CD4-positive, alpha-beta T cell (primary cell): ENCODE measurements around the gene ZNF827. TPM values are rescaled to one million over a fixed set of nuclear protein-coding genes. Genes with fewer than 3 reads are reported as not detected.

ENCODE experiments used
- ATAC-seq: fragments of 200-7000 bp; cut with Tn5 transposase; one replicate; pipeline ENCODE4 v1.10.0; 2022; ENCODE audit warnings: mild to moderate bottlenecking; ENCODE audit not compliant: poor library complexity
- CTCF ChIA-PET: fragments of 350-600 bp; sonication (Branson Sonifier 250); formaldehyde crosslinking; loops from one replicate; lab custom pipeline; 2021; ENCODE audit warnings: antibody characterized with exemption, inconsistent platforms; lab: Charles Lee
- POLR2A ChIA-PET: fragments of 350-600 bp; sonication (Branson Sonifier 250); formaldehyde crosslinking; loops from one replicate; lab custom pipeline; 2021; ENCODE audit warnings: antibody characterized with exemption, inconsistent platforms; lab: Charles Lee
- DNase-seq, 14 experiments: peaks; one replicate each; pipeline ENCODE4 v3.0.0-alpha.2; 2013 to 2020; ENCODE audit warnings: mixed read lengths in 2 of 14
- H3K27ac ChIP-seq, 2 donors: one replicate each; pipeline versions ENCODE4 v1.5.1 to v1.7.0; 2013; ENCODE audit warnings: low read length in 2 of 2, low read depth in 1 of 2, mild to moderate bottlenecking in 1 of 2
- H3K27me3 ChIP-seq, 2 experiments: 1 replicate in 1 of 2; 2 replicates in 1 of 2; pipeline versions ENCODE4 v1.6.1 to v1.7.0; 2013; ENCODE audit warnings: low read length in 2 of 2, control low read depth in 1 of 2, mild to moderate bottlenecking in 1 of 2, moderate library complexity in 1 of 2; ENCODE audit not compliant: insufficient read depth in 2 of 2, control insufficient read depth in 1 of 2
- H3K36me3 ChIP-seq: one replicate; pipeline ENCODE4 v1.6.1; 2013; ENCODE audit warnings: low read length, control low read depth; ENCODE audit not compliant: insufficient read depth
- H3K4me1 ChIP-seq: one replicate; pipeline ENCODE4 v1.6.1; 2013; ENCODE audit warnings: low read length, control low read depth; ENCODE audit not compliant: insufficient read depth
- H3K4me3 ChIP-seq: one replicate; pipeline ENCODE4 v1.5.1; 2013; ENCODE audit warnings: mild to moderate bottlenecking, low read length, moderate library complexity
- H3K9me3 ChIP-seq, 2 experiments: 1 replicate in 1 of 2; 2 replicates in 1 of 2; pipeline versions ENCODE4 v1.6.1 to v1.7.0; 2013; ENCODE audit warnings: low read length in 2 of 2, mild to moderate bottlenecking in 2 of 2, control low read depth in 1 of 2, moderate library complexity in 1 of 2; ENCODE audit not compliant: control insufficient read depth in 1 of 2, insufficient read depth in 1 of 2
- H3K27ac Mint-ChIP-seq: one replicate; pipeline ENCODE4 v1.8.0; 2020; ENCODE audit warnings: mixed read lengths
- H3K27me3 Mint-ChIP-seq: one replicate; pipeline ENCODE4 v1.8.0; 2021; ENCODE audit warnings: mixed read lengths
- H3K36me3 Mint-ChIP-seq: one replicate; pipeline ENCODE4 v1.8.0; 2021; ENCODE audit warnings: low read depth, mixed read lengths
- H3K4me1 Mint-ChIP-seq: one replicate; pipeline ENCODE4 v1.8.0; 2021; ENCODE audit warnings: low read depth, mixed read lengths
- H3K4me3 Mint-ChIP-seq: one replicate; pipeline ENCODE4 v1.8.0; 2020; ENCODE audit warnings: mild to moderate bottlenecking, mixed read lengths
- H3K9me3 Mint-ChIP-seq: one replicate; pipeline ENCODE4 v1.8.0; 2020; ENCODE audit warnings: mixed read lengths
- intact Hi-C, 2 experiments: fragments of 100-400 bp; cut with DNase I in 1 of 2; cut with micrococcal nuclease in 1 of 2; formaldehyde crosslinking; loops; one replicate each; pipeline versions ENCODE4 v1.15.1 to v1.9.0; 2023 to 2025; cut with DNase I, micrococcal nuclease
- total RNA-seq, 174 experiments: library from RNA in 2 of 174; stranded (reverse) in 2 of 174; gene quantifications; one replicate each; pipeline ENCODE4 v1.2.3 and lab custom pipeline; 2021 to 2026
- TF ChIP-seq, protein P1 (sequence below): fragments of 200-600 bp; IDR thresholded peaks from one replicate; pipeline ENCODE4 v1.8.0; 2022; ENCODE audit warnings: antibody characterized with exemption, mild to moderate bottlenecking

ZNF827 gene
- total RNA-seq, 2 experiments from 2014 or later, result 13.7 to 14.3 TPM

DNA sequence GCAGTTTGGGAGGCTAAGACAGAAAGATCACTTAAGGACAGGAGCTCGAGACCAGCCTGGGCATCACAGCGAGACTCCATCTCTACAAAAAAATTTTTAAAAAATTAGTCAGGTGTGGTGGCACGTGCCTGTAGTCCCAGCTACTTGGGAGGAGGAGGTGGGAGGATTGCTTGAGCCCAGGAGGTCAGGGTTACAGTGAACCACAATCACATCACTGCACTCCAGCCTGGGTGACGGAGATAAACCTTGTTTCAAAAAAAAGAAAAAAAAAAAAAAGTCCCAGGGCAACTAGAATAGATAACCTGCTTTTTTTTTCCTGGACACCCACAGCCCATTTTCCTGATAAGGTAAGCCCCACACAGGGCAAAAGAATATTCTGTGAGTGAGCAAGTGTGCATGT lies 162.4 kb downstream of the ZNF827 start:
- H3K36me3 ChIP-seq, result peaks cover 35% of the 10 kb centered on the region
- H3K4me3 ChIP-seq, result no peak overlapping the region
- Mint-ChIP-seq H3K36me3 (peaks cover 70% of the 10 kb centered on the region), H3K4me1 (no peaks in the 10 kb centered on the region), H3K4me3 (no peak overlapping the region), H3K27ac (no peak overlapping the region), H3K9me3 (no peaks in the 10 kb centered on the region), H3K27me3 (no peaks in the 10 kb centered on the region)
- H3K9me3 ChIP-seq, result no peaks in the 10 kb centered on the region
- ChIA-PET CTCF (no interaction called here), POLR2A (no interaction called here)
- H3K27ac ChIP-seq, result no peak overlapping the region
- intact Hi-C loops, result no loop called here
- H3K27me3 ChIP-seq, result no peaks in the 10 kb centered on the region
- DNase-seq, result no peak
- H3K4me1 ChIP-seq, result no peaks in the 10 kb centered on the region
- TF ChIP-seq, protein P1, sequence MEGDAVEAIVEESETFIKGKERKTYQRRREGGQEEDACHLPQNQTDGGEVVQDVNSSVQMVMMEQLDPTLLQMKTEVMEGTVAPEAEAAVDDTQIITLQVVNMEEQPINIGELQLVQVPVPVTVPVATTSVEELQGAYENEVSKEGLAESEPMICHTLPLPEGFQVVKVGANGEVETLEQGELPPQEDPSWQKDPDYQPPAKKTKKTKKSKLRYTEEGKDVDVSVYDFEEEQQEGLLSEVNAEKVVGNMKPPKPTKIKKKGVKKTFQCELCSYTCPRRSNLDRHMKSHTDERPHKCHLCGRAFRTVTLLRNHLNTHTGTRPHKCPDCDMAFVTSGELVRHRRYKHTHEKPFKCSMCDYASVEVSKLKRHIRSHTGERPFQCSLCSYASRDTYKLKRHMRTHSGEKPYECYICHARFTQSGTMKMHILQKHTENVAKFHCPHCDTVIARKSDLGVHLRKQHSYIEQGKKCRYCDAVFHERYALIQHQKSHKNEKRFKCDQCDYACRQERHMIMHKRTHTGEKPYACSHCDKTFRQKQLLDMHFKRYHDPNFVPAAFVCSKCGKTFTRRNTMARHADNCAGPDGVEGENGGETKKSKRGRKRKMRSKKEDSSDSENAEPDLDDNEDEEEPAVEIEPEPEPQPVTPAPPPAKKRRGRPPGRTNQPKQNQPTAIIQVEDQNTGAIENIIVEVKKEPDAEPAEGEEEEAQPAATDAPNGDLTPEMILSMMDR, result no peak
- ATAC-seq, result no peak

DNA sequence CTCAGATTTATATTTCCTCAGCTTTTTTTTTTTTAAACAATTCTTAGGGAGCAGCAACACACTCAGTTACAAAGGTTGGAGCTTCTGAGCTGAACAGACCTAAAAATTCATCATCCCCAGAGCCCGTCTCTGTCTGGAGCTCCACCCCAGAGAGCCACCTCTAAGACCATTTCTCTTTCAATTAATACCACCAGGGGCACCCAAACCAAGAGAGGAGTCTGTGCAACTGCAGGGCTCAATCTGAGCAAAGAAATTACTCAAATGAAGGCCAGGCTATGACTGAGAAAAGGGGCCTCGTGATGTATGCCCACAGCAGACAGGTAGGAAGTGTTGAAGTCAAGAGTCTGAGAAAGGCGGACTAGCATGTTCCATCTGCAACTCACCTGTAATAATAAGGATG lies 163.2 kb downstream of the ZNF827 start:
- ATAC-seq, result no peak
- TF ChIP-seq, protein P1, result no peak
- H3K27ac ChIP-seq, result no peak overlapping the region
- H3K4me1 Mint-ChIP-seq, result no peaks in the 10 kb centered on the region
- peaks cover 70% of the 10 kb centered on the region for H3K36me3 Mint-ChIP-seq
- H3K27me3 ChIP-seq, result no peaks in the 10 kb centered on the region
- no peaks in the 10 kb centered on the region for H3K4me1 ChIP-seq
- no peaks in the 10 kb centered on the region for H3K9me3 Mint-ChIP-seq
- ChIA-PET CTCF (no interaction called here), POLR2A (no interaction called here)
- H3K4me3 Mint-ChIP-seq, result no peak overlapping the region
- no peaks in the 10 kb centered on the region for H3K27me3 Mint-ChIP-seq
- H3K9me3 ChIP-seq, result no peaks in the 10 kb centered on the region
- no peak for DNase-seq
- intact Hi-C loops, result no loop called here
- H3K36me3 ChIP-seq, result peaks cover 35% of the 10 kb centered on the region
- H3K4me3 ChIP-seq, result no peak overlapping the region
- H3K27ac Mint-ChIP-seq, result no peak overlapping the region

DNA sequence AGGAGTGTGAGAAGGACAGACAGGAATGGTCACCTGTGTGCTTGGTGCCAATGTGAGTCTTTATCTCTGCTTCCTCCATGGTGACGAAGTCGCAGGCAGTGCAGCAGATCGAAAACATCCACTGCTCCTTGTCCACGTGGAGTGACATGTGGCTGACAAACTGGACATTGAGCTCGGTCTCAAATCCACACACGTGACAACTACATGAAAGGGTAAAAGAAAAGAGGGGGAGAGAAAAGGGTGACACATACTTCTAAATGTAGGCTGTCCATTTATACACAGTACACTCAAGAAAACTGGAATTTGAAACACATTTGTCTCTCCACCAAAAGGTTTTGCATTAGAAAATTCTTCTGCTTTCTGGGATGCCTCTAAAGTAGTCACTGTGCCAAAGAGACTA lies 164.2 kb downstream of the ZNF827 start:
- no peaks in the 10 kb centered on the region for H3K4me1 ChIP-seq
- ChIA-PET POLR2A (no interaction called here), CTCF (no interaction called here)
- no peaks in the 10 kb centered on the region for H3K27me3 ChIP-seq
- H3K9me3 Mint-ChIP-seq, result no peaks in the 10 kb centered on the region
- peaks cover 71% of the 10 kb centered on the region for H3K36me3 Mint-ChIP-seq
- no peaks in the 10 kb centered on the region for H3K4me1 Mint-ChIP-seq
- no peaks in the 10 kb centered on the region for H3K9me3 ChIP-seq
- H3K27ac Mint-ChIP-seq, result no peak overlapping the region
- no peak overlapping the region for H3K4me3 Mint-ChIP-seq
- intact Hi-C loops, result loop anchor here in 1 of 2 experiments (5.0 kb wide), 1 partner anchor 48 kb away; no protein-coding TSS in a partner anchor
- no peak overlapping the region for H3K27ac ChIP-seq
- no peaks in the 10 kb centered on the region for H3K27me3 Mint-ChIP-seq
- DNase-seq, result no peak
- H3K36me3 ChIP-seq, result peaks cover 35% of the 10 kb centered on the region
- no peak for ATAC-seq
- TF ChIP-seq, protein P1, result no peak
- no peak overlapping the region for H3K4me3 ChIP-seq
